Measurements from ENCODE around the gene PALS2.

PALS2 gene

GRCh38 chr7:24619978-24620377, 46.7 kb downstream of the PALS2 start:
- no peak overlapping the region for H3K9ac ChIP-seq

DNA sequence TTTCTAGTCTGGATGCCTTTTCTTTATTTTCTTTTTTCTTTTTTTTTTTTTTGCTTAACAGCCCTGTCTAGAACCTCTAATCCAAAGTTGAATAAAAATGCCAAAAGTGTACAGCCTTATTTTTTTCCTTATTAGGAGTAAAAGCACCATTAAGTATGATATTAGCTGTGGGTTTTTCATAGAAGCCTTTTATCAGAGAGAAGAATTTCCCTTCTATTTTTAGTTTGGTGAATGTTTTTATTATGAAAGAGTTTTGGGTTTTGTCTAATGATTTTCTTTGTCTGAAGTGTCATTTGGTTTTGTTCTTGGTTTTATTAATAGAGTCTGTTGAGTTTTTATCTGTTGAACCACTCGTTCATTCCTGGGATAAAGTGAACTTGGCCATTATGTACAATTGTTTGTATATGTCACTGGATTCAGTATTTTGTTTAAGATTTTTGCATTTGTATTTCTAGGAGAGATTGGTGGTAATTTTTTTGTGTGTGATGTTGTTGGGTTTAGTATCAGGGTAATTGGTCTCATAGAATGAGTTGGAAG, 49.5 kb downstream of the PALS2 start:
- no peak for TF ChIP-seq Cebpa-rat (IDR thresholded peaks at IDR 0.05)
- Histone ChIP-seq H3K9ac (no peak overlapping the region), H4K20me1 (peaks cover 0 to 11% (median 0%) of the 10 kb centered on the region in 11 experiments; a peak in 3 of 22 replicates), H3K27me3 (no peaks in the 10 kb centered on the region), H3K9me3 (replicated peaks in 1 of 11) (peaks cover 42 to 70% (median 51%) of the 10 kb centered on the region in 11 experiments), H3K36me3 (peaks cover 3 to 50% (median 32%) of the 10 kb centered on the region in 11 experiments; a peak in 18 of 22 replicates), H3K27ac (no peak overlapping the region), H3K4me2 (no peak overlapping the region), H3K4me1 (peaks cover 0 to 4% (median 0%) of the 10 kb centered on the region in 10 experiments; a peak in 1 of 20 replicates), H3K4me3 (no peak overlapping the region)

More at GRCh38 chr7:24619978-24620377, 46.7 kb downstream of the PALS2 start:
- no peaks in the 10 kb centered on the region for H3K27me3 ChIP-seq
- TF ChIP-seq Cebpa-rat (IDR thresholded peaks at IDR 0.05): no peak
- H3K36me3 ChIP-seq: peaks cover 0 to 36% (median 20%) of the 10 kb centered on the region in 11 experiments; a peak in 16 of 22 replicates
- H3K4me2 ChIP-seq: no peak overlapping the region
- peaks cover 45 to 72% (median 55%) of the 10 kb centered on the region in 11 experiments for H3K9me3 ChIP-seq (replicated peaks in 1 of 11)
- no peak overlapping the region for H3K4me3 ChIP-seq
- peaks cover 0 to 14% (median 0%) of the 10 kb centered on the region in 11 experiments; a peak in 3 of 22 replicates for H4K20me1 ChIP-seq
- peaks cover 0 to 4% (median 0%) of the 10 kb centered on the region in 10 experiments; a peak in 1 of 20 replicates for H3K4me1 ChIP-seq
- H3K27ac ChIP-seq: no peak overlapping the region

Data from BLaER1 treated with 17β-estradiol and CSF1 and Interleukin-3, amounts not matched to agents 10 nM and 100 nM (cell line).